IMR-90 (cell line): ENCODE measurements around the gene SLC22A5. TPM values are rescaled to one million over a fixed set of nuclear protein-coding genes. Genes with fewer than 3 reads are reported as not detected.

Experiments used
- ATAC-seq: fragments of 200-7000 bp; cut with Tn5 transposase; 2 replicates; pipeline ENCODE4 v1.9.1; 2020; ENCODE audit warnings: low read depth, mild to moderate bottlenecking, moderate library complexity
- BruUV-seq: library from RNA; stranded (reverse); fragments of 400-500 nt; replicated peaks from 2 replicates; lab custom pipeline; 2021; lab: Mats Ljungman, UMichigan
- CTCF ChIA-PET: fragments of 300-600 bp; formaldehyde crosslinking; extraction: SDS; loops from one replicate; lab custom pipeline; 2021; ENCODE audit warnings: antibody characterized with exemption; lab: Yijun Ruan, JAX
- POLR2A ChIA-PET: fragments of 300-600 bp; sonication (Branson Sonifier 250); formaldehyde crosslinking; loops from one replicate; lab custom pipeline; 2022; ENCODE audit warnings: antibody characterized with exemption; ENCODE audit not compliant: unreplicated experiment; lab: Charles Lee
- DNase-seq: peaks from one replicate; pipeline ENCODE4 v3.0.0; 2013
- H2AFZ ChIP-seq: replicated peaks from 2 replicates; pipeline ENCODE3; 2013; ENCODE audit warnings: low read length, mild to moderate bottlenecking; ENCODE audit not compliant: poor library complexity
- H2AK5ac ChIP-seq: 2 replicates; pipeline ENCODE4 v1.6.1; 2013; ENCODE audit warnings: low read depth, low read length, inconsistent platforms
- H2AK9ac ChIP-seq: replicated peaks from 2 replicates; pipeline ENCODE3; 2013; ENCODE audit warnings: mild to moderate bottlenecking, low read depth, low read length, moderate library complexity; ENCODE audit not compliant: poor library complexity
- H2BK120ac ChIP-seq: 2 replicates; pipeline ENCODE4 v1.6.1; 2013; ENCODE audit warnings: low read depth, low read length, inconsistent platforms
- H2BK15ac ChIP-seq: 3 replicates; pipeline ENCODE4 v1.6.1; 2013; ENCODE audit warnings: low read depth, low read length, inconsistent platforms
- H2BK20ac ChIP-seq: 2 replicates; pipeline ENCODE4 v1.6.1; 2013; ENCODE audit warnings: low read depth, mild to moderate bottlenecking, inconsistent platforms, low read length, moderate library complexity
- H2BK5ac ChIP-seq: 2 replicates; pipeline ENCODE4 v1.6.1; 2013; ENCODE audit warnings: mild to moderate bottlenecking, low read depth, low read length, inconsistent platforms; ENCODE audit not compliant: poor library complexity, severe bottlenecking
- H3K14ac ChIP-seq: replicated peaks from 2 replicates; pipeline ENCODE4 v1.6.1; 2013; ENCODE audit warnings: low read depth, low read length, inconsistent platforms
- H3K18ac ChIP-seq: 2 replicates; pipeline ENCODE4 v1.6.1; 2013; ENCODE audit warnings: low read depth, low read length, control low read depth
- H3K23ac ChIP-seq: 2 replicates; pipeline ENCODE4 v1.6.1; 2013; ENCODE audit warnings: low read depth, low read length, inconsistent platforms
- H3K27ac ChIP-seq: 2 replicates; pipeline ENCODE4 v1.5.1; 2013; ENCODE audit warnings: mild to moderate bottlenecking, control low read depth, low read length; ENCODE audit not compliant: insufficient read depth
- H3K27me3 ChIP-seq: 2 replicates; pipeline ENCODE4 v1.6.1; 2013; ENCODE audit warnings: low read length; ENCODE audit not compliant: control insufficient read depth, insufficient read depth
- H3K36me3 ChIP-seq: 2 replicates; pipeline ENCODE4 v1.6.1; 2013; ENCODE audit warnings: low read length, mixed read lengths; ENCODE audit not compliant: control insufficient read depth, insufficient read depth
- H3K4ac ChIP-seq: 2 replicates; pipeline ENCODE4 v1.6.1; 2013; ENCODE audit warnings: low read depth, low read length, inconsistent platforms
- H3K4me1 ChIP-seq: 2 replicates; pipeline ENCODE4 v1.6.1; 2013; ENCODE audit warnings: low read length, mixed read lengths; ENCODE audit not compliant: control insufficient read depth, insufficient read depth
- H3K4me2 ChIP-seq: 2 replicates; pipeline ENCODE4 v1.6.1; 2013; ENCODE audit warnings: low read depth, mild to moderate bottlenecking, control low read depth, low read length, moderate library complexity
- H3K4me3 ChIP-seq: 2 replicates; pipeline ENCODE4 v1.5.1; 2013; ENCODE audit warnings: low read depth, mild to moderate bottlenecking, control low read depth, low read length, moderate library complexity; ENCODE audit not compliant: insufficient read depth
- H3K56ac ChIP-seq: 2 replicates; pipeline ENCODE4 v1.6.1; 2013; ENCODE audit warnings: low read length, inconsistent platforms; ENCODE audit not compliant: insufficient read depth; ENCODE audit errors: extremely low read depth
- H3K79me1 ChIP-seq, 2 experiments: 2 replicates each; pipeline ENCODE4 v1.6.1; 2013; ENCODE audit warnings: low read length in 2 of 2, inconsistent platforms in 1 of 2, low read depth in 1 of 2
- H3K9ac ChIP-seq: 2 replicates; pipeline ENCODE4 v1.6.1; 2013; ENCODE audit warnings: low read depth, low read length, control low read depth
- H3K9me1 ChIP-seq: 2 replicates; pipeline ENCODE4 v1.6.1; 2013; ENCODE audit warnings: low read length, inconsistent platforms; ENCODE audit not compliant: insufficient read depth
- H3K9me3 ChIP-seq: 2 replicates; pipeline ENCODE4 v1.6.1; 2013; ENCODE audit warnings: low read length; ENCODE audit not compliant: control insufficient read depth, insufficient read depth
- H4K20me1 ChIP-seq: 2 replicates; pipeline ENCODE4 v1.6.1; 2013; ENCODE audit warnings: low read length, inconsistent platforms; ENCODE audit not compliant: insufficient read depth
- H4K5ac ChIP-seq: 2 replicates; pipeline ENCODE4 v1.6.1; 2013; ENCODE audit warnings: mild to moderate bottlenecking, low read depth, low read length, control low read depth
- H4K8ac ChIP-seq, 2 experiments: 2 replicates each; pipeline ENCODE4 v1.6.1; 2013; ENCODE audit warnings: low read depth in 2 of 2, low read length in 2 of 2, control low read depth in 1 of 2, inconsistent platforms in 1 of 2
- H4K91ac ChIP-seq: 2 replicates; pipeline ENCODE4 v1.6.1; 2013; ENCODE audit warnings: low read depth, low read length, inconsistent platforms; ENCODE audit not compliant: insufficient read depth
- BHLHE40 ChIP-seq: fragments of 150-350 bp; IDR thresholded peaks from 2 replicates; pipeline ENCODE4 v1.6.1; 2016; ENCODE audit warnings: mild to moderate bottlenecking, low read depth, low read length
- CEBPB ChIP-seq: IDR thresholded peaks from 2 replicates; pipeline ENCODE4 v1.6.1; 2012; ENCODE audit warnings: low read depth, low read length, improper control_type of control experiment
- CHD1 ChIP-seq: IDR thresholded peaks from 2 replicates; pipeline ENCODE4 v1.6.1; 2012; ENCODE audit warnings: low read depth, low read length, improper control_type of control experiment
- CTCF ChIP-seq: conservative IDR thresholded peaks from 2 replicates; pipeline ENCODE4 v1.5.1; 2012; ENCODE audit warnings: mild to moderate bottlenecking, low read depth, low read length, improper control_type of control experiment
- ELK1 ChIP-seq: fragments of 150-350 bp; IDR thresholded peaks from 2 replicates; pipeline ENCODE4 v1.6.1; 2016; ENCODE audit warnings: low read depth, mild to moderate bottlenecking, low read length, moderate library complexity, borderline replicate concordance
- FOS ChIP-seq: fragments of 150-350 bp; IDR thresholded peaks from 2 replicates; pipeline ENCODE4 v1.6.1; 2016; ENCODE audit warnings: low read depth, low read length
- MAFK ChIP-seq: IDR thresholded peaks from 2 replicates; pipeline ENCODE4 v1.6.1; 2012; ENCODE audit warnings: low read depth, low read length, improper control_type of control experiment
- MAZ ChIP-seq: IDR thresholded peaks from 2 replicates; pipeline ENCODE4 v1.6.1; 2012; ENCODE audit warnings: low read depth, mild to moderate bottlenecking, low read length, improper control_type of control experiment, moderate library complexity, borderline replicate concordance
- MXI1 ChIP-seq: IDR thresholded peaks from 2 replicates; pipeline ENCODE4 v1.6.1; 2012; ENCODE audit warnings: low read depth, mild to moderate bottlenecking, low read length, moderate library complexity, borderline replicate concordance
- NFE2L2 ChIP-seq: fragments of 150-350 bp; IDR thresholded peaks from 2 replicates; pipeline ENCODE4 v1.6.1; 2016; ENCODE audit warnings: low read depth, mild to moderate bottlenecking, low read length
- POLR2A ChIP-seq: IDR thresholded peaks from 2 replicates; pipeline ENCODE4 v1.6.1; 2012; ENCODE audit warnings: mild to moderate bottlenecking, low read depth, low read length
- RAD21 ChIP-seq: IDR thresholded peaks from 2 replicates; pipeline ENCODE4 v1.6.1; 2012; ENCODE audit warnings: low read length, improper control_type of control experiment
- RCOR1 ChIP-seq: IDR thresholded peaks from 2 replicates; pipeline ENCODE4 v1.6.1; 2012; ENCODE audit warnings: mild to moderate bottlenecking, low read length, improper control_type of control experiment; ENCODE audit not compliant: insufficient replicate concordance
- RFX5 ChIP-seq: IDR thresholded peaks from 2 replicates; pipeline ENCODE4 v1.8.0; 2012; ENCODE audit warnings: low read depth, mild to moderate bottlenecking, low read length, moderate library complexity
- SMC3 ChIP-seq: fragments of 150-350 bp; IDR thresholded peaks from 2 replicates; pipeline ENCODE4 v1.6.1; 2016; ENCODE audit warnings: low read depth, mild to moderate bottlenecking, antibody characterized with exemption, low read length, moderate library complexity
- WGBS, 2 experiments: methylation state at CpG; one replicate each; pipeline versions ENCODE4 v1.1.5 to v1.1.7; 2013; ENCODE audit warnings: missing lambda C conversion rate in 2 of 2; ENCODE audit not compliant: insufficient read length in 1 of 2; ENCODE audit errors: extremely low coverage in 2 of 2; 5-methylcytosine and 5-hydroxymethylcytosine counted together
- dilution Hi-C: fragments of 300-500 bp; cut with HindIII; formaldehyde crosslinking; loops from one replicate; pipeline ENCODE4 v1.14.3; 2018; ENCODE audit warnings: low sequenced_read_pairs; ENCODE audit not compliant: unreplicated experiment
- in situ Hi-C: fragments of 300-500 bp; cut with MboI; formaldehyde crosslinking; loops from 3 replicates; pipeline ENCODE4 v1.14.3; 2019; ENCODE audit warnings: low sequenced_read_pairs, inconsistent platforms, mixed read lengths
- intact Hi-C: fragments of 100-400 bp; cut with micrococcal nuclease; formaldehyde crosslinking; loops from 2 replicates; pipeline ENCODE4 v1.10.0; 2022
- polyA plus RNA-seq, 3 experiments: library from polyadenylated mRNA; depleted of rRNA; stranded (reverse); fragments of >200 nt; gene quantifications; 2 replicates each; pipeline ENCODE4 v1.2.3, GENCODE V29; 2012; ENCODE audit warnings: low replicate concordance in 1 of 3
- total RNA-seq: library from RNA; depleted of rRNA; stranded (reverse); fragments of >200 nt; gene quantifications from 2 replicates; pipeline ENCODE4 v1.2.3, GENCODE V29; 2012
- TF ChIP-seq, protein P1 (sequence below): fragments of 150-350 bp; IDR thresholded peaks from 2 replicates; pipeline ENCODE4 v1.6.1; 2017; ENCODE audit warnings: mild to moderate bottlenecking, antibody characterized with exemption, low read length, low read depth

The SLC22A5 gene
- total and polyA plus RNA-seq, 2 of the 4 experiments (the other 2 are of a cell fraction): 6.1 to 7.1 TPM

GRCh38 chr5:132397224-132397623 lies 27.7 kb downstream of the SLC22A5 start:
- no peaks in the 10 kb centered on the region for H3K9me3 ChIP-seq
- H3K79me1 ChIP-seq: no peaks in the 10 kb centered on the region
- no peaks in the 10 kb centered on the region for H4K20me1 ChIP-seq
- no peak overlapping the region for H3K4me3 ChIP-seq
- H2BK5ac ChIP-seq: no peak overlapping the region
- dilution Hi-C loops: no loop called here
- H3K27me3 ChIP-seq: peaks cover 6% of the 10 kb centered on the region
- no peak overlapping the region for H2BK15ac ChIP-seq
- ChIA-PET CTCF (no interaction called here), POLR2A (no interaction called here)
- DNase-seq: no peak
- H2AFZ ChIP-seq: no peak overlapping the region
- in situ Hi-C loops: no loop called here
- no peak overlapping the region for H3K27ac ChIP-seq
- no peak overlapping the region for H2AK5ac ChIP-seq
- no peaks in the 10 kb centered on the region for H3K4me1 ChIP-seq
- H4K8ac ChIP-seq: no peak overlapping the region
- H3K4me2 ChIP-seq: no peak overlapping the region
- H2BK20ac ChIP-seq: no peak overlapping the region
- no peak overlapping the region for H4K91ac ChIP-seq
- H4K5ac ChIP-seq: no peak overlapping the region
- BruUV-seq: no TSS peak
- H3K9ac ChIP-seq: no peak overlapping the region
- H3K9me1 ChIP-seq: no peaks in the 10 kb centered on the region
- H3K36me3 ChIP-seq: peaks cover 4% of the 10 kb centered on the region; the same call in 1 of the 2 replicates
- intact Hi-C loops: no loop called here
- H3K56ac ChIP-seq: no peak overlapping the region
- no peak overlapping the region for H3K18ac ChIP-seq
- H3K4ac ChIP-seq: no peak overlapping the region
- H2BK120ac ChIP-seq: no peak overlapping the region
- ATAC-seq: no peak
- H3K23ac ChIP-seq: no peak overlapping the region
- no peak overlapping the region for H3K14ac ChIP-seq
- whole genome bisulfite sequencing, 2 experiments: no CpG with 5 or more reads among the region's 2 CpGs
- no peak overlapping the region for H2AK9ac ChIP-seq
- TF ChIP-seq CEBPB (no peak), RFX5 (no peak), MAZ (no peak), RCOR1 (no peak), BHLHE40 (no peak), CTCF (no peak), ELK1 (no peak), RAD21 (no peak), MAFK (no peak), CHD1 (no peak), NFE2L2 (no peak), FOS (no peak), POLR2A (no peak), SMC3 (no peak), MXI1 (no peak)
- TF ChIP-seq, protein P1, sequence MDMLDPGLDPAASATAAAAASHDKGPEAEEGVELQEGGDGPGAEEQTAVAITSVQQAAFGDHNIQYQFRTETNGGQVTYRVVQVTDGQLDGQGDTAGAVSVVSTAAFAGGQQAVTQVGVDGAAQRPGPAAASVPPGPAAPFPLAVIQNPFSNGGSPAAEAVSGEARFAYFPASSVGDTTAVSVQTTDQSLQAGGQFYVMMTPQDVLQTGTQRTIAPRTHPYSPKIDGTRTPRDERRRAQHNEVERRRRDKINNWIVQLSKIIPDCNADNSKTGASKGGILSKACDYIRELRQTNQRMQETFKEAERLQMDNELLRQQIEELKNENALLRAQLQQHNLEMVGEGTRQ: no peak
